ENCODE data around the gene LRRC63. TPM values are rescaled to one million over a fixed set of nuclear protein-coding genes. Genes with fewer than 3 reads are reported as not detected.
A peak's percentile ranks its signal among the peaks of the same experiment; 100 is the strongest.
"Not testable (repeated sequence)": the region's sequence is repeated elsewhere in the genome, so short reads cannot be mapped to it uniquely, and the experiment has no call there.

LRRC63 gene
- total RNA-seq, 1 donor from 2014 or later: not detected

- DNase-seq (ENCODE audit: low spot score in 2 of 2): no peak
- TF ChIP-seq CTCF (IDR thresholded peaks at IDR 0.05): no peak
- intact Hi-C loops (cut with DNase I): no loop called here
- no peak overlapping the region for H3K27ac ChIP-seq
- H3K27me3 ChIP-seq: no peaks in the 10 kb centered on the region
- no peaks in the 10 kb centered on the region for H3K9me3 ChIP-seq
- no peaks in the 10 kb centered on the region for H3K4me1 ChIP-seq
- H3K36me3 ChIP-seq: no peaks in the 10 kb centered on the region
- no peak overlapping the region for H3K4me3 ChIP-seq
Measured at GRCh38 chr13:46202966-46203365, 8.8 kb upstream of the LRRC63 start.

GRCh38 chr13:46206143-46206542 is 5.6 kb upstream of the LRRC63 start:
- Histone ChIP-seq H3K36me3 (no peaks in the 10 kb centered on the region), H3K27me3 (no peaks in the 10 kb centered on the region), H3K27ac (no peak overlapping the region), H3K9me3 (no peaks in the 10 kb centered on the region), H3K4me1 (peaks cover 0 to 3% of the 10 kb centered on the region in 2 donors), H3K4me3 (no peak overlapping the region)
- DNase-seq (ENCODE audit: low spot score in 2 of 2): no peak
- intact Hi-C loops (cut with DNase I): no loop called here
- no peak for TF ChIP-seq CTCF (IDR thresholded peaks at IDR 0.05)

DNA sequence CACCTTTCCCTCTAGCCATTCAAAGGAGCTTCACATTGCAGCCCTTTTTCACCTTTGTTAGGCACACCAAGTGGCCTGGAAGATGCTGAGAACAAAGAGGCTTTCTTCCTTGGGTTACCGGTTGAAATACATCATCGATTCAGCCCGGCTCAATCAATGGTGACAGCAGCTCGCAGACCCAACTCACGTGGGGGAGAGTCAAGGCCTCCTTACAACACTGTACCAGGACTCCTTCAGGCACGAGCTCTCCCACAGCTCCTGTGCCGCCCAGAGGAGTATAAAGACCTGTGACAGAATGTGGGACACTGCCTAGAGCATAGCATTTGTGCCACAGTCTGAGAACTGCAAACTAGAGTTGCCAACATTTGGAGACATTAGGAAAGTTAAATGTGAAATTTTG is 3.9 kb upstream of the LRRC63 start:
- Histone ChIP-seq H3K36me3 (no peaks in the 10 kb centered on the region), H3K9me3 (no peaks in the 10 kb centered on the region), H3K4me1 (peaks cover 0 to 7% of the 10 kb centered on the region in 2 donors), H3K27me3 (no peaks in the 10 kb centered on the region), H3K4me3 (no peak overlapping the region), H3K27ac (no peak overlapping the region)
- TF ChIP-seq CTCF (IDR thresholded peaks at IDR 0.05): no peak
- DNase-seq (ENCODE audit: low spot score in 2 of 2): no peak
- intact Hi-C loops (cut with DNase I): no loop called here

GRCh38 chr13:46210362-46211083 is 1.2 kb upstream of the LRRC63 start:
- Histone ChIP-seq H3K4me1 (peaks cover 0 to 7% of the 10 kb centered on the region in 2 donors), H3K36me3 (no peaks in the 10 kb centered on the region), H3K9me3 (no peaks in the 10 kb centered on the region), H3K4me3 (peak overlapping the region in 1 of 2 donors; percentile 78), H3K27ac (no peak overlapping the region), H3K27me3 (no peaks in the 10 kb centered on the region)
- no peak for TF ChIP-seq CTCF (IDR thresholded peaks at IDR 0.05)
- no peak for DNase-seq (ENCODE audit: low spot score in 2 of 2)
- intact Hi-C loops (cut with DNase I): no loop called here

DNA sequence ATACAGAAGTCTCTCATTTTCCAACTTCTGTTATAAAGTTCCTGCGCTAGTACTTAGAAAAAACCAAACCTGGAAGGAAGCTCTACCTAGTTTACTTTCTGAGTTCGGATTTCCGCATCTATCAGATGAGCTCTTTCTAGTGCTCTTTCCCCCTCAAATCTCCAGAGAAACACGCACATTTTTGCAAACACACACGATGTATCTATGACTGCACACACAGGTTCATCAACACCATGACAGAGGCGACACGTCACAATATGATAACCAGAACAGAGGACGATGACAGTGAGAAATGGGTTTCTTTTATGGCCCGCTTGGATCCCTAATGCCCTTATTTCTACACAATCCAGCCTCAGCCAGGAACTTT is 629 bp upstream of the LRRC63 start:
- no peak overlapping the region for H3K27ac ChIP-seq
- peaks cover 0 to 7% of the 10 kb centered on the region in 2 donors for H3K4me1 ChIP-seq
- H3K27me3 ChIP-seq: no peaks in the 10 kb centered on the region
- intact Hi-C loops (cut with DNase I): no loop called here
- H3K4me3 ChIP-seq: peak overlapping the region; percentile 72 to 78
- no peak for DNase-seq (ENCODE audit: low spot score in 2 of 2)
- no peak for TF ChIP-seq CTCF (IDR thresholded peaks at IDR 0.05)
- no peaks in the 10 kb centered on the region for H3K9me3 ChIP-seq
- no peaks in the 10 kb centered on the region for H3K36me3 ChIP-seq

GRCh38 chr13:46213242-46213641 is 1.5 kb downstream of the LRRC63 start:
- intact Hi-C loops (cut with DNase I): no loop called here
- Histone ChIP-seq H3K27ac (no peak overlapping the region), H3K4me1 (peaks cover 0 to 7% of the 10 kb centered on the region in 2 donors), H3K27me3 (no peaks in the 10 kb centered on the region), H3K4me3 (no peak overlapping the region), H3K36me3 (no peaks in the 10 kb centered on the region), H3K9me3 (no peaks in the 10 kb centered on the region)
- no peak for TF ChIP-seq CTCF (IDR thresholded peaks at IDR 0.05)
- no peak for DNase-seq (ENCODE audit: low spot score in 2 of 2)

DNA sequence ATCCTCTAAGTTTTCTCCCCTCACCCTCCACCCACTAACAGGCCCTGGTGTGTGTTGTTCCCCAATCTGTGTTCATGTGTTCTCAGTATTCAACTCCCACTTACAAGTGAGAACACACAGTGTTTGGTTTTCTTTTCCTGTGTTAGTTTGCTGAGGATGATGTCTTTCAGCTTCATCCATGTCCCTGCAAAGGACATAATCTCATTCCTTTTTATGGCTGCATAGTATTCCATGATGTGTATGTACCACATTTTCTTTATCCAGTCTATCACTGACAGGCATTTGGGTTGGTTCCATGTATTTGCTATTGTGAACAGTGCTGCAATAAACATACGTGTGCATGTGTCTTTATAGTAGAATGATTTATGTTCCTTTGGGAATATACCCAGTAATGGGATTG is 3.0 kb downstream of the LRRC63 start:
- intact Hi-C loops (cut with DNase I); H3K4me1 ChIP-seq; H3K27me3 ChIP-seq; H3K36me3 ChIP-seq; H3K27ac ChIP-seq; H3K4me3 ChIP-seq; DNase-seq (ENCODE audit: low spot score in 2 of 2); H3K9me3 ChIP-seq: not testable (repeated sequence)

GRCh38 chr13:46220234-46220633 is 8.5 kb downstream of the LRRC63 start:
- H3K36me3 ChIP-seq; DNase-seq (ENCODE audit: low spot score in 2 of 2); H3K27ac ChIP-seq; H3K27me3 ChIP-seq; intact Hi-C loops (cut with DNase I); H3K4me3 ChIP-seq; H3K4me1 ChIP-seq: not testable (repeated sequence)
- H3K9me3 ChIP-seq: peaks cover 8 to 13% of the 10 kb centered on the region in 2 donors

Measured in ascending aorta (tissue), 2 donors.